PFSK-1 (cell line): ENCODE measurements around the gene SATB1.

Experiments
- FOXP2 ChIP-seq: optimal IDR thresholded peaks from 2 replicates; pipeline ENCODE3; 2011; ENCODE audit warnings: borderline replicate concordance, control low read depth, inconsistent platforms; ENCODE audit not compliant: insufficient read depth; ENCODE audit errors: extremely low read length, extremely low read depth
- POLR2AphosphoS5 ChIP-seq: IDR thresholded peaks from 2 replicates; pipeline ENCODE4 v1.6.1; 2012; ENCODE audit warnings: low read depth, mild to moderate bottlenecking, control low read depth, low read length, moderate library complexity
- SIN3A ChIP-seq: IDR thresholded peaks from 2 replicates; pipeline ENCODE4 v1.6.1; 2012; ENCODE audit warnings: mild to moderate bottlenecking, low read length, moderate library complexity, borderline replicate concordance; ENCODE audit not compliant: insufficient read depth
- TAF1 ChIP-seq: IDR thresholded peaks from 2 replicates; pipeline ENCODE4 v1.6.1; 2012; ENCODE audit warnings: low read length, control low read depth, borderline replicate concordance; ENCODE audit not compliant: insufficient read depth
- TF ChIP-seq, protein P1 (sequence below), 2 experiments: IDR thresholded peaks; 2 replicates each; pipeline versions ENCODE4 v1.6.1 to v1.8.0; 2011 to 2012; ENCODE audit warnings: low read depth in 2 of 2, low read length in 2 of 2, control low read depth in 1 of 2, inconsistent platforms in 1 of 2, mild to moderate bottlenecking in 1 of 2, moderate library complexity in 1 of 2; ENCODE audit not compliant: insufficient read depth in 1 of 2

DNA sequence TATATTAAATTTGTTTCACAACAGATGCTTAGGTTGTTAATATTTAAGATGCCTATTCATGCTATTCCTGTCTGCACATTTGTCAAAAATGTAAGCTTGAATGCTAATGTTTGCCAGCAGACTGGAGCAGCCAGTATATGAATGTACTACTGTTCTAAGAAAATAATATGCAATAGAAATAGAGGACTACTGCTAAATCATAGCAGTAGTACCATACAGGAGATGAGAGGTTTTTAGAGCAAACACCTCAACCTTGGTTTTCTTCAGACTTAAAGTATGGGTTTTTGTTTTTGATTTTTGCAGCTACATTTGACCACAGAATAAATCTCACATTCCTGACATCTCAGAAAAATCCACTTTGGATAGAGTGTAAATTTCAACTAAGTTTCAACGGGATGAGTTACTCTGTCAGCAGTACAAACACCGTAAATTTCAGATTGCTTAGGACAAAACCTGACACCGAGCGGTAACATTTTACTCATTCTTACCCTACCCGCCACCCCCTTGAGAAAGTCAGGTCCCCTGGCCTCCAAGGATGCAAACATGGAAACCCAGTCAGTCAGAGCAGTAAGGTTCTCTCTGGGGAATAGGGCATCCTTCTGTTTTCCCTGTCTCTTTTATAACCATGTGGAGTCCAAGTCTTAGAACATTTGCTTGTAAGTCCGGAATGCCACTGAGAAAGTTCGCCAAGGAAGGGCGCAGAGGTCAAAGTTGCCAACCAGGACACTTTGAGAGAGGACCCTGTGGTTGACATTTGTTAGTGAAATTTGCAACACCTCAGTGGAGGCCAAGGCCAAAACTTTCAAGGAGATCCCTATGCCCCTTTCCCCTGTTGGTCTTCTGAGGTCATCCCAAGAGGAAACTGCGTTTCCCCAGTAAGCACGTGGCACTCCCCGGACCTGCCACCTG is 17.9 kb upstream of the SATB1 start:
- TF ChIP-seq, protein P1, sequence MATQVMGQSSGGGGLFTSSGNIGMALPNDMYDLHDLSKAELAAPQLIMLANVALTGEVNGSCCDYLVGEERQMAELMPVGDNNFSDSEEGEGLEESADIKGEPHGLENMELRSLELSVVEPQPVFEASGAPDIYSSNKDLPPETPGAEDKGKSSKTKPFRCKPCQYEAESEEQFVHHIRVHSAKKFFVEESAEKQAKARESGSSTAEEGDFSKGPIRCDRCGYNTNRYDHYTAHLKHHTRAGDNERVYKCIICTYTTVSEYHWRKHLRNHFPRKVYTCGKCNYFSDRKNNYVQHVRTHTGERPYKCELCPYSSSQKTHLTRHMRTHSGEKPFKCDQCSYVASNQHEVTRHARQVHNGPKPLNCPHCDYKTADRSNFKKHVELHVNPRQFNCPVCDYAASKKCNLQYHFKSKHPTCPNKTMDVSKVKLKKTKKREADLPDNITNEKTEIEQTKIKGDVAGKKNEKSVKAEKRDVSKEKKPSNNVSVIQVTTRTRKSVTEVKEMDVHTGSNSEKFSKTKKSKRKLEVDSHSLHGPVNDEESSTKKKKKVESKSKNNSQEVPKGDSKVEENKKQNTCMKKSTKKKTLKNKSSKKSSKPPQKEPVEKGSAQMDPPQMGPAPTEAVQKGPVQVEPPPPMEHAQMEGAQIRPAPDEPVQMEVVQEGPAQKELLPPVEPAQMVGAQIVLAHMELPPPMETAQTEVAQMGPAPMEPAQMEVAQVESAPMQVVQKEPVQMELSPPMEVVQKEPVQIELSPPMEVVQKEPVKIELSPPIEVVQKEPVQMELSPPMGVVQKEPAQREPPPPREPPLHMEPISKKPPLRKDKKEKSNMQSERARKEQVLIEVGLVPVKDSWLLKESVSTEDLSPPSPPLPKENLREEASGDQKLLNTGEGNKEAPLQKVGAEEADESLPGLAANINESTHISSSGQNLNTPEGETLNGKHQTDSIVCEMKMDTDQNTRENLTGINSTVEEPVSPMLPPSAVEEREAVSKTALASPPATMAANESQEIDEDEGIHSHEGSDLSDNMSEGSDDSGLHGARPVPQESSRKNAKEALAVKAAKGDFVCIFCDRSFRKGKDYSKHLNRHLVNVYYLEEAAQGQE (IDR thresholded peaks at IDR 0.05; ENCODE audit: insufficient read depth in 1 of 2, low read depth in 2 of 2, low read length in 2 of 2), result no peak
- TF ChIP-seq TAF1 (no peak), SIN3A (no peak), FOXP2 (no peak), POLR2AphosphoS5 (no peak)
